NCI-H2171 (cell line): ENCODE results near the gene UNC93A.

ENCODE experiments used
- DNase-seq: peaks from one replicate; lab custom pipeline; 2025; lab: John Stamatoyannopoulos, UW

The UNC93A gene

DNA sequence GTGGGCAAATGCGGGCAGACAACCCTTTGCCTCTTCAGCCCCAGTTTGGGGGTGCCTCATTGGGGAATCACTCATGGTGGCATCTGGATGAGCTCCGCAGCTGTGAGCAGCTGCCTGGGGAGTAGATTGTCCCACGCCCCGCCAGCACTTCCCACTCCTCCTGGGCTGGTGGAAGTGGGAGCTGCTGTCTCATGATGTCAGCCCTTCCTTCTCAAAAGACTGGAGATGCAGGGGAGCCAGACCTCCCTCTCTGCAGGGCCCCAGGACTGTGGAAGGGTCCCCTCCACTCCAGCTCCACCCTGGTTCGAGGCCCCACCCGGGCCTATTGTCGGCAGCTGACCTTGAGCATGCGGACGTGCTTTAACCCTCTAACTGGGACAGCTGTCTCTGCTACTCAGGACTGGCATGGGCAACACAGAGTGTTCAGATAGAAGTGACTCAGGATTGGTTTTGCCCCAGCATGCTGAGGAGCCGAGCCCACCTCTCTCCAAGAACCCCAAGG lies 2.0 kb downstream of the UNC93A start:
- no peak for DNase-seq

DNA sequence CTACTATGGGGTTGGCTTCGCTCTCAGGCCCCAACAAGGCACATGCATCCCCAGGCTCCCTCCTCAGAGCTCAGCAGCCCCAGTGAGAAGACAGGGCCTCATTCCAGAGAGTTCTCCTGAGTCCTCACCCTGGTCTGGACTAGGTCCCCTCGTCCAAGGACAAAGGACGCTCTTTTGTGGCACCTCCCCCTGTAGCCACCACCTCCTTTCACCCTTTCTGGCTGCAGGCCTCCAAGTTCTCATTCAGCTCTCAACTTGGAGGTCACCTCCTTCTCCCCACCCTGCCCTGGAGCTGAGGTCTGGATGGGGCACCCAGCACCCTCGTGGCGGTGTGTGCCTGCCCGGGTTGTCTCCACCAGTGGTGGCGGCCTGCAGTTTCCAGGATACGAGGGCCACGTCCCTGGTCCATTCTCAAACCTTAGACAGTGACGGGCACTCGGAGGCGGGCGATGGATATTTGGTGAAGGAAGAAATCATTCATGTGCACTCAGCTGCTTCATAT lies 2.5 kb downstream of the UNC93A start:
- no peak for DNase-seq

DNA sequence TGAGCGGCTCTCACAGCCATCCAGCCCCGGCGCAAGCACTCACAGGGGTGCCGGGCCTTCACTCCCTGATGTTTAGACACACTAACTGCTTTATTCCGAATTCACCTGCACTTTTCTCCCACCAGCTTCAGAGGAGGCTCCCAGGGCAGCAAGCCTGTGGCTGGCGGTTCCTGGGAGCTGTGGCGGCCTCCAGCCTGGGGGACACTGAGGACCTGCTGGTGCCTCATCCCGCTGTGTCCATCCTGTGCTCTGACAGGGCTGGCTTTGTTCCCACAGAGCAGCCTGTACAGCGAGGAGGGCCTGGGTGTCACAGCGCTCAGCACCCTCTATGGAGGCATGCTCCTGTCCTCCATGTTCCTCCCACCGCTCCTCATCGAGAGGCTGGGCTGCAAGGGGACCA lies 3.1 kb downstream of the UNC93A start:
- DNase-seq, result no peak

DNA sequence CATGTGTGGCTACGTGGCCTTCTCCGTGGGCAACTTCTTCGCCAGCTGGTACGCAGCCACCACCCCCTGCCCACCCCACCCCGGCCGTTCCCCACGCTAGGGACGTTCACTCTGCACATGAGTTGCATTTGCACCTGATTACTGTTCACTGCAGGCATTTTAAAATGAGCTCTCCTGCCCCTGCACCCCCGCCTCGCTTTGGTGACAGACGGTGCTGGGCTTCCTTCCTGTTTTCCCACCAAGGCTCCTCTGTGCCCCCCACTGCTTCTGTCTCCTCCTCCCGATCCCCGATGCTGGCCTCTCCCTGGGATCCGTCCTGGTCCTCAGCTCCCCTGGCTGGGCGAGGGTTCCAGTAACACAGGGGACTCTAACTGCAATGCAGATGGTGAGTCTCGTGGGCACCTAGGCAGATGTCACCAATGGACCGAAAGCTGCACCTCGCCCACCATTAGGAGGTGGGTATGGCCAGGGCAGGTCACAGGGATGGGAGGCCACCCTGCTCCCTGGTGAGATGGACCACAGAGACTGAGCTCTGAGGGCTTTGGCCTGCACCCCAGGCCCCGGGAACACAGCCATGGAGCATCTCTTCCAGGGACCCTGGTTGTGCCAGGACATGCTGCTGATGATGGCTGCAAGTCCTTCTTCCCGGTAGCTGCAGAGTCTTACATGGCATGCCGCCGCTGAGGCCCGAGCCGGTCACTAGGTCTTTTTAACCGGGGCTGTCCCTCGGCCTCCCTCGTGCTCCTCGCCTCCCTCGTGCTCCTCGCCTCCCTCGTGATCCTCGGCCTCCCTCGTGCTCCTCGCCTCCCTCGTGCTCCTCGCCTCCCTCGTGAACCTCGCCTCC lies 3.8 kb downstream of the UNC93A start:
- no peak for DNase-seq

DNA sequence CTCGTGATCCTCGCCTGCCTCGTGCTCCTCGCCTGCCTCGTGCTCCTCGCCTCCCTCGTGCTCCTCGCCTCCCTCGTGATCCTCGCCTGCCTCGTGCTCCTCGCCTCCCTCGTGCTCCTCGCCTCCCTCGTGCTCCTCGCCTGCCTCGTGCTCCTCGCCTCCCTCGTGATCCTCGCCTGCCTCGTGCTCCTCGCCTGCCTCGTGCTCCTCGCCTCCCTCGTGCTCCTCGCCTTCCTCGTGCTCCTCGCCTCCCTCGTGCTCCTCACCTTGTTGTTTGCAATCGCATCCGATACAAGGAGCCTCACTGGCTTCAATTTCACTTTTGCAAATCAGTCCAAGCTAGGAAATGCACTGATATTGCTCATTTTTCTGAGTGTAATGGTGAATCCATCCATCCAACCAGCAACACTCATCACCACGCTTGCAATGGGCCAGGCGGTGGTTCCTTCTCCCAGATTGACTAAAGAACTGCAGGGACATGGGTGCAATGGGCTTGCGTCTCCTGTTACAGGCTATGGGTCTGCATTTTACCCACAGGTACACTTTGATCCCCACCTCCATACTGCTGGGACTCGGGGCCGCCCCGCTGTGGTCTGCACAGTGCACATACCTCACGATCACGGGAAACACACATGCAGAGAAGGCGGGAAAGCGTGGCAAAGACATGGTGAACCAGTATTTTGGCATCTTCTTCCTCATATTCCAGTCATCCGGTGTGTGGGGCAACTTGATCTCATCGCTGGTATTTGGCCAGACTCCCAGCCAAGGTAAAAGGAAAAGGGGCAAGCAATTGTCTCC lies 4.6 kb downstream of the UNC93A start:
- no peak for DNase-seq

DNA sequence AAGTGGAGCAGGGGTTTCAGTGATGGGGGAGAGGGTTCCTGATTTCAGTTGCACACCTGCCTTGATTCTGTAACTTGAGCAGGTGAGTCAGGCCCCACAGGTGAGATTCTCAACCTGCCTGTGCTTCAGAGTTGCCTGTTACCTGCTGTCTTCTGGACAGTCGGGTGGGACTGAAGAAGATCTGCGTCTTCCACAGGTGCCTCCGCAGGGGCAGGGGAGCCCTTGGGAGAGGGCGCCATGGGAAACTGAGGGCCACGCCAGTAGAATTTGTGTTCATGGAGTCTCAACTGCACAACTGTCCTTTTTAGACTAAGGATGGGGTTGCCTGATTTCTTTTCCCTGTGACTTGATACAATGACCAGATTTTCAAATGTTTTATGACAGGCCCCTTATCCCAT lies 5.2 kb downstream of the UNC93A start:
- no peak for DNase-seq

DNA sequence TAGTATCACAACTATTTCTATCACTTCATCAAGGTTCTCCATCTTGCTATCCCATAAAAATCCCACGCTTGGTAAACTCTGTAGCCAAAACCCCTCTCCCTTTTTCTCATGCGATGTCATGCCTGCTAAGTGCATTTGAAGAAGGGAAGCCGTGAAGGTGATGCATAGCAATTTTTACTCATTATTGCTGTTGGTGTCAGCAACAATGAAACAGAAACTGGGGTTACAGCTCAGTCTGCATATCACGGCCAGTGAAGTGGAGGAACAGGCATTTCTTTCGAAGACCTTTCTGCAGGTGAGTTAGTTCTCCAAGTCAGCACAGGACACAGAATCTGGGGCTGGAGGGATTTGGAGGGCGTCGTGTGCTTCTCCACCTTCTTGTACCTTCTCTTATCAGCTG lies 5.8 kb downstream of the UNC93A start:
- DNase-seq, result no peak

DNA sequence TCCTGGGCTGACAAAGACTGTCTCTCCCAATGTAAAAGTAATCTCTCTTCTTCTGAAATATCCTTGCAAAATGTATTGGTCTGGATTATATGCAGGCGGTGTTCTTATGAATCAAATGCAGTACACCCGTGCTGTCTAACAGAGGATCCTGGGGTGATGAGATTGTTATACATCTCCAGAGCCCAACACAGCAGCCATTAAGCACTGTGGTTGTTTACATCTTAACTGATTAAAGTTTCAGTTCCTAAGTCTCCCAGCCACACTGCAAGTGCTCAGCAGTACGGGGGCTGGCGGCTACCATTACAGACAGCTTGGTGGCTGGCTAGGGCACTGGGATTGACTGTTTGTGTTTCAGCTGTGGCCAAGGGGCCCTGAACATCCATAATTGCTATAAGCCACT lies 7.0 kb downstream of the UNC93A start:
- DNase-seq, result no peak

DNA sequence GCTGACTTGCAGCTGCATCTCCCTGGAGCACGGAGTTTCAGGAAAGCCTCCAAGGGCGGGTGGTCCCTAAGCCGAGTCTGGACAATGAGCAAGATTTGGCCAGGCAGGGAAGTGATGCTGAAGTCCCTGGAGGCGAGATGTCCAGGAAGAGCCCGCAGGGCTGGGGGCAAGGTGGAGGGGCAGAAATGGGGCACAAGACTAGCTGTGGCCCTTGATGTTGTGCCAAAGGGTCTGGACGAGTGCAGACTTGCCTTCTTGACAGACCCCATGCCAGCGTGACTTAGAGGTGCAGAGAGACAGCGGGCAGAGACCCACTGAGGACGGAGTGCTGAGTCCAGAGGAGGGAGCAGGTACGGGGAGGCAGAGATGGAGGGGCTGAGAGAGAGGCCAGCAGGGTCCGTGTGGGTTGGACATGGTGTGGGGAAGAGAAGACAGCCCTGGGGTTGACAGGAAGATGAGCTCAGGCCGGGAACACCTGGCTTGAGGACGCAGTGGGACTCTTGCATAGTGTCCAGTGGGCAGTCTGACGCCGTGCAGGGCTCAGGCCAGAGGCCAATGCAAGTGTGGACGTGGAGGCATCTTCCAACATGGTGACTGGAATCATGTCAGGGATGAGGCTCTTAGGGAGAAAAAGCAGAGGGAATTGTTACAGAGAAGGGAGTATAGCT lies 8.7 kb downstream of the UNC93A start:
- DNase-seq, result no peak

DNA sequence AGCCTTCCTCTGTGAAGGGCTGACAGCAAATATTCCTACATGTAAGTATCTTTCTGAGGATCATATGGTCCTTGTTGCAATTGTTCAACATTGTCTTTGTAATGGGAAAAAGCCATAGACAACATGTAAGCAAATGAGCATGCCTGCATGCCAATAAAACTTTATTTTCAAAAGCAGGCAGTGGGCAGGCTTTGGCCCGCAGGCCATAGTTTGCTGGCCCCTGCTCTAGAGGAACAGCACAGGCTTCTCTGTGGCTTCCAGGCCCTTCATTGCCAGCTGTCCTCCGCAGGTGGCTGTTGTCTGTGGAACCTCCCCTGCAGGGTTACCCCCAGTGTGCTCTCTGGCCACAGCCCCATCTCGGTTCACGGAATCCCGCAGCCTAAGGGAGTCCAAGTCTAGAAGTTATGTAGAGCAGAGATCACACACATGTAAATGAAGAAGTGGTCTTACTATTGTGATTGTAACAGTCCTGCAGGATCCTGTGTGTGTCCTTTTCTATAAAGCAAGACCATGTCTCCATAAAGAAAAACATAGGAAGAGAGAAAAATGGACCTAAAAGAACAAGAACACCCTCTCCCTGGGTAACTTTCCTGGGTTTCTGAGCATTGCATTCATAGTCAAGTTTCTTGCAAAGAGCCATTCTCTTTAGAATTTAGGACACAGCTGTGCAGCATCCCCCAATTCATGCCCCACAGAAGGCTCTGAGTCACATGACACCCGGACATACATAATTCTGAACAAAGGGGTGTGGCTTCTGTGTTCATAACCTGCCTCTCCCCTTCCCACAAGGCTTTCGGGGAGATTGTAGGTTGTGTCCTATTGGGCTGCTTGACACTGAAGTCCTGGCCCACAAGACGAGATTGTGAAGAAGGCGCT lies 10.0 kb downstream of the UNC93A start:
- no peak for DNase-seq

DNA sequence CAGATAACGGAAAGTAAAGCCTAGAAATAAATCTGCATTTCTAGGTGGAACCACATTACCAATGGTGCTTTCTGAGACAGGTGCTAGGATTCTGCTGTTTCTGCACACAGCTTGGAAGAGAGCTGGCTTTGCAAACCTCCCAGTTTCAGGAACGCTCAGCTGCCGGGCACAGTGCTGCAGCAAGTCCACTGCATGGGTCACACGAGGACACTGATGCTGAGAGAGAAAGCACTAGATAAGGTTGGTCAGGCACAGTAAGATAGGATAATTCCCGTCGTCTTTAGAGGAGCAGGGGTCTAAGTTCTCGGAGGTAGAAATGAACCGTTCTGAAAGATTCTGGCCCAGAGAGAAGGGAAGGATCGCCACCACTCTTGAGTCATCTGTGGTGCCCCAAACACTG lies 11.0 kb downstream of the UNC93A start:
- DNase-seq, result no peak

DNA sequence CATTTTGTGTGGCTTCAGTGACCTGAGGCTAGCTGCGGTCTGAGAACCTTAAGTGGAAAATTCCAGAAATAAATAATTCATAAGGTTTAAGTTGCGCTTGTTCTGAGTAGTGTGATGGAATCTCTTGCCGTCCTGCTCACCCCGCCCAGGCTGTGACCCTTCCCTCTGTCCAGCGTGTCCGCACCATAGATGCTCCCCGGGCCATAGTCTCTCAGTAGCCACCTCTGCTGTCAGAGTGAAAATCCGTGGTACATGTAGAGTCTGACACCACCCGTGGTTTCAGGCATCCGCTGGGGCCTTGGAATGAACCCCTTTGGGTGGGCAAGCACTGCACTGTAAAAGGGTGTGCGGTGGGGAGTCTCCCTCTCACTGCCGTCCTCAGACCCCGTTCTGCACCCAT lies 11.7 kb downstream of the UNC93A start:
- no peak for DNase-seq

DNA sequence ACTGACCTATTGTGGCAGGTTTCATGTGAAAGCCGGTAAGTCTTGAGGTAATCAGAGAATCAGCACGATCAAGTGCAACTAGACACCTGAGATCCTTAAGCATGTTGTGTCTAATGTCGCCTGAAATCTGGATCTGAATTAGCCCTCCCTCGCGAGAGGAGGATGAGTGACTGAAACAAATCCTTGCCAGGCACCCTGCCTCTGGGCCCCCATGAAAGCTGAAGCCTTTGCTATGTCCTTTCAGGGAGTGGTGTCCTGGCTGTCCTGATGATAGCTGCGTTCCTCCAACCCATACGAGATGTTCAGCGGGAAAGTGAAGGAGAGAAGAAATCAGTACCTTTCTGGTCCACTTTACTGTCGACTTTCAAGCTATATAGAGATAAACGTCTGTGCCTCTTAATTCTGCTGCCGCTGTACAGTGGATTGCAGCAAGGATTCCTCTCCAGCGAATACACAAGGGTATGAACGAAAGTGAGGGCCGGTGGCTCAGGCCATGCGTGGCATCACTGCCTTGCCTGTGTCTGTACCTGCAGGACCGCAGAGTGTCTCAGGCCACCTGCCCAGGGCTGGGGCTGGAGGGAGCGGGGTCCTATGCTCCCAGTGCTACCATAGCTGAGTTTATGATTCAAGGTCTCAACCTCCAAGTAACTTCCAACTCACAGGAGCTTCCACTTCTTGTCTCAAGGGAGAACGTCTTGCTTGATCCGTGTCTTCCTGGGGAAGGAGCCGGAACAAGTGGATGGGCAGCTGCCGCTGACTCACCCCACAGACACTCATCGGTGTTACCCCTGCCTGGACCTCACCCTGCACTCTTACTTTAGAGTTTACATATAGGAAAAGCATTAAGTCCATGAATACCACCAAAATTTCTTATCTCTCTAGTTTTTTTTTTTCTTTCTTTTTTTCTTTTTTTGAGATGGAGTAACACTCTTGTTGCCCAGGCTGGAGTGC lies 12.8 kb downstream of the UNC93A start:
- no peak for DNase-seq

DNA sequence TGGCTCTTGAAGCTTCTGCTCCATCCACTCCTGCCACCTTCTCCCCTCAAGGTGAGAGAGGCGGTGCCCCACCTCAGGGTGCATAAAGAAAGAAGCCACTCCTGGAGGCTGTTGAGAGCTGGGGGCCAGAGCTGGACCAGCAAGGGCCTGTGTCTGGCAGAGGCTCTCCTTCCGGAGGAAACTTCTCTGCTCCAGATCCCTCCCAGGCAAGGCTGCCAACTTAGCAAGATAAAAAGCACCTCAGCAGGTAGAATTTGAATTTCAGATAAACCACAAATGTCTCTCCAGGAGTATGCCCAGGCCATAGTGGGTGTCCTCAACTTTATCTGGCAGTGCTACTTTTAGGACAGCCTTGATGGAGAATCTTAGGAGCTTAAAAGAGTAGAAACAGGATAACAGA lies 13.8 kb downstream of the UNC93A start:
- DNase-seq, result no peak

DNA sequence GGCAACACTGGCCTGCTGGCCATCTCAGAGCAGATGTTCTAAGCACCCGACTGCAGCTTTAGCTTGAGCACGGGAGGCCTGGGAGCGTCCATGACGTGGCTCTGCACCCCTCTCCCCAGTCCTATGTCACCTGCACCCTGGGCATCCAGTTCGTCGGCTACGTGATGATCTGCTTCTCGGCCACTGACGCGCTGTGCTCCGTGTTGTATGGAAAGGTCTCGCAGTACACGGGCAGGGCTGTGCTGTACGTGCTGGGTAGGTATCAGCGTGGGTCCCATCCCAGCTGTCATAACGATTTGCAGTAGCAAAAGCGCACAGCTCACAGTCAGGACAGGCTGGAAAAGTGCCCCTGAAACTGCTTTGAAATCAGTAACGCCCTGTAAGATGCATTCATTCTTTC lies 14.7 kb downstream of the UNC93A start:
- DNase-seq, result no peak

DNA sequence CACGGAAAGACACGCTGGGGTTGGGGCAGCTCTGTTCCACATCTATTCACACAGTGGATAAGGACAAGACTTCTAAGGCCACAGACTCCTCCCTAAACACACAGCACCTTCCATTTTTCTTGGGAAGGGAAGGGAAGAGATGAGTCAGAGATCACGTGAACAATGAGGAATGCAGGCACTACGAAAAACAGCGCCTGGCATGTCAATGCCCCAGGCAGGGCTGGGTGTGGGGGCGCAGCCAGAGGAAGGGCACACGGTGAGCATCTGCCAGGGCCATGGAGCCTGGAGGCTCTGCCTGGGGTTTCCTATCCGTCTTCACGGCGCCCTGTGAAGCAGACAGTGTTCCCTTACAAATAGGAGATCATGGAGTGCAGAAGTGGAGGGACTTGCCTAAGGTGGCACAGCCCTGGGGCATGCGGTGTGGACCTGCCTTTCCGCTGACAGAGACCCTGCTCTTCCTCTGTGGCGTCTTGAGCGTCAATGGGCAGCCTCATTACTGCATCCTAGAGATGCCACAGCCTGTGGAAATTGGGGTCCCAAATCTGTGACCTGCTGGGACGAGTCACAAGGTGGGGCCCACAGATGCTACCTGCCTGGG lies 15.4 kb downstream of the UNC93A start:
- DNase-seq, result no peak

DNA sequence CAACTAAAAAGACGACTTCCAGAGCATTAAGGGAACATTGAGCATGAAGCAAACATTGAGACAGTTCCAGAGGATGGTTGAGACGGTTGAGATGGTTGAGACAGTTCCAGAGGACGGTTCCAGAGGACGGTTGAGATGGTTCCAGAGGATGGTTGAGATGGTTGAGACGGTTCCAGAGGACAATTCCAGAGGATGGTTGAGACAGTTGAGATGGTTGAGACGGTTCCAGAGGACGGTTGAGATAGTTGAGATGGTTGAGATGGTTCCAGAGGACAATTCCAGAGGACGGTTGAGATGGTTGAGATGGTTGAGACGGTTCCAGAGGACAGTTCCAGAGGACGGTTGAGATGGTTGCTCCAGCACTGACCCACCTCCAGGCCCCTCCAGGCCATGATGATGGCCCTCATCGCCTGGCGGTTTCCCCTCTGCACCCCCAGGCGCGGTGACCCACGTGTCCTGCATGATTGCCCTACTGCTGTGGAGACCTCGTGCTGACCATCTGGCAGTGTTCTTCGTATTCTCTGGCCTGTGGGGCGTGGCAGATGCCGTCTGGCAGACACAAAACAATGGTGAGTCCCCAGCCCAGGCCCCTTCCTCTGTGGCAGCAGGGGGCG lies 16.3 kb downstream of the UNC93A start:
- DNase-seq, result no peak

DNA sequence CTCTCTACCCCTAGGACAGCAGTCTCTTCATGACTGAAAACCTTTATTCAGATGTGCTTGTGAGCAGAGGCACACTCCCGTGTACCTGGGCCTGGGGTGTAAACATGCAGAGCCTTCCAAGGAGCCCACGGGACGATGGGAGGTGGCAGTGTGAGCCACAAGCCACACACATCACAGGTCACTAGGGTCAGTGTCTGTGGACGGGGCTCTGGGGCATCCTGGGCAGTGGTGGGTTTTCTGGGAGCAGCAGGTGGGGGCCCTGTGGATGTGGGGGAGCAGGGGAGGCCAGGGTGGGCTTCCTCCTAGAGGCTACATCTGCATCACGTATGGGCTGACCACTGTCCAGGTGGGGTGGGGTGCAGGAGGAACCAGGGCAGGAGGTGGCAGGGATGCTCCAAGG lies 17.1 kb downstream of the UNC93A start:
- no peak for DNase-seq
